Testis (tissue), 3 donors: ENCODE data around the gene FHOD1. TPM values are rescaled to one million over a fixed set of nuclear protein-coding genes. Genes with fewer than 3 reads are reported as not detected.

ENCODE experiments used
- DNase-seq: peaks from one replicate; pipeline ENCODE4 v3.0.0-alpha.2; 2019
- H3K27ac ChIP-seq, 2 donors: fragments of 200-600 bp; sonication (generic); one replicate each; pipeline ENCODE4 v1.5.1; 2019
- H3K27me3 ChIP-seq: fragments of 200-600 bp; sonication (generic); one replicate; pipeline ENCODE4 v1.5.1; 2019
- H3K36me3 ChIP-seq: fragments of 200-600 bp; sonication (generic); one replicate; pipeline ENCODE4 v1.5.1; 2017; ENCODE audit warnings: low read depth; ENCODE audit errors: missing control alignments
- H3K4me1 ChIP-seq: fragments of 200-600 bp; sonication (generic); one replicate; pipeline ENCODE4 v1.5.1; 2019
- H3K4me3 ChIP-seq, 2 donors: fragments of 200-600 bp; sonication (generic); one replicate each; pipeline ENCODE4 v1.5.1; 2017 to 2019
- H3K9me3 ChIP-seq: fragments of 200-600 bp; sonication (generic); one replicate; pipeline ENCODE4 v1.5.1; 2017
- CTCF ChIP-seq, 3 experiments: fragments of 450-650 bp in 2 of 3; fragments of 200-600 bp in 1 of 3; sonication (generic) in 1 of 3; IDR thresholded peaks; one replicate each; pipeline ENCODE4 v1.5.1; 2016 to 2019; ENCODE audit warnings: antibody characterized with exemption in 3 of 3, mild to moderate bottlenecking in 2 of 3, moderate library complexity in 1 of 3
- POLR2A ChIP-seq: fragments of 450-650 bp; IDR thresholded peaks from one replicate; pipeline ENCODE4 v1.6.1; 2017; ENCODE audit warnings: antibody characterized with exemption, mild to moderate bottlenecking, moderate library complexity
- WGBS, 2 donors: methylation state at CpG; one replicate each; pipeline ENCODE4 v1.1.5; 2018; 5-methylcytosine and 5-hydroxymethylcytosine counted together
- intact Hi-C: fragments of 100-400 bp; cut with DNase I; formaldehyde crosslinking; loops from one replicate; pipeline ENCODE4 v1.15.1; 2023; ENCODE audit warnings: low total_unique reads
- polyA plus RNA-seq: library from polyadenylated mRNA; stranded (reverse); fragments of 350-450 nt; fragmentation: Illumina TruSeq; extraction: RNeasy Lipid Tissue Mini Kit (QIAGEN cat#74804); gene quantifications from one replicate; pipeline ENCODE4 v1.2.3, GENCODE V29; 2014; ENCODE audit warnings: low read depth, low replicate concordance; ENCODE audit not compliant: insufficient read depth
- total RNA-seq, 2 donors: library from RNA; depleted of rRNA; stranded (reverse); fragments of >200 nt; gene quantifications; one replicate each; pipeline ENCODE4 v1.2.3, GENCODE V29; 2016

The FHOD1 gene
- total and polyA plus RNA-seq, 3 donors from 2014 or later: 17.0 to 40.0 (median 28.8) TPM

DNA sequence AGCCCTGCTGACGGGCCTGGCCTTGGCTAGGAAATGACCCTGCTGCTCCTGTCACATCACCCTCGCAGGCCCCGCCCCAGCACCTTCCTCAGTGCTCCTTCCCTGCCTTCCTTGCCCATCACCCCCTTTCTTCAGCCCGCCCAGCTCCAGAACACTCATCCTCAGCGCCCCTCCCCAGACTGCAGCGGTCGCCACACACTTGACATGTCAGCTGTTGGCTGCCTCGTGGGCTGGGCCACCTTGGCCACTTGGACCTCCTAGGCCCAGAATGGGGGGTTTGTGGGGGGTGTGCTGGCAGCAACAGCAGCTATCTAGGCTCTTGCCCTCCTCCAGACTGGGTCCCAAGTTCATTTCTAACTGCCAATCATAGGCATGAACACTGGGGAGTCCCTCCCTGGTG is 37.7 kb downstream of the FHOD1 start:
- Histone ChIP-seq H3K36me3 (no peaks in the 10 kb centered on the region), H3K4me3 (no peak overlapping the region), H3K4me1 (peaks cover 14% of the 10 kb centered on the region), H3K9me3 (no peaks in the 10 kb centered on the region), H3K27ac (no peak overlapping the region), H3K27me3 (no peaks in the 10 kb centered on the region)
- 86 to 94% methylated on average over 8 of the region's 8 CpGs for WGBS, 2 donors
- intact Hi-C loops: no loop called here
- no peak for DNase-seq
- TF ChIP-seq CTCF (IDR thresholded peaks at IDR 0.05) (no peak), POLR2A (no peak)

DNA sequence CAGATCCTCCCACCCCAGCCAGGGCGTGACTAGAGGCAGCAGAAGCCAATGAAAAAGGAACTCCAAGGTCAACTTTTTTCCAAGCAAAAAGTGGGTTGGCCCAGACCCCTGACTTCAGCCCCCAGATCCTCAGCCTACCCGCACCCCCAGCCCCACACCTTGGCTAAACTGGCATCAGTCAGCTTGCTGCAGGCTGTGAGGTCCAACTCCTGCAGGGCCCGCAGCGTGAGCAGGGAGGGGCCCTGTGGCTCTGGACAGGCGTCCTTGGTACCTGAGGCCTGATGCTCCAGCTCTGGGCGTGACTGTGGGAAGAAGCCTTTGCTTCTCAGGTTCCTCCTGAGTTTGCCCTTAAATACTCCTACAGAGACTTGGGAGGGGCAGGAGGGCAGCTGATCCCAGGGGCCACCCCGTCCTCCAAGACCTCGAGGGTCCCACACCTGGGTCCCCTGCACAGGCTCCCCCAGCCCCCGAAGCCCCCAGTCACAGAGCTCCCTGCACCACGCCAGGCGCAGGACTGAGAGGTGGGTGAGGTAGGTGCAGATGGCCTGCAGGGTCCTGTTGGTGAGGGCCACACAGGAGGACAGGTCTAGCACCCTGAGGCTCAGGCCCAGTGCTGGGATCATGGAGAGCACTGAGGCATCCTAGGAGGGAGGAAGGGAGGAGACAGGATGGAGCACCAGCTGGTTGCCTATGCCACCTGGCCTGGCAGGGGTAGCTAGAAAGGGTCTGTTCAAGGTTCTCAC is 39.0 kb downstream of the FHOD1 start:
- Histone ChIP-seq H3K27ac (no peak overlapping the region), H3K9me3 (no peaks in the 10 kb centered on the region), H3K4me1 (peaks cover 14% of the 10 kb centered on the region), H3K27me3 (no peaks in the 10 kb centered on the region), H3K4me3 (no peak overlapping the region), H3K36me3 (no peaks in the 10 kb centered on the region)
- TF ChIP-seq CTCF (IDR thresholded peaks at IDR 0.05) (no peak), POLR2A (no peak)
- intact Hi-C loops: no loop called here
- 75% methylated on average over 1 to 11 of the region's 11 CpGs for WGBS, 2 donors
- DNase-seq: no peak

GRCh38 chr16:67207249-67208091 is 39.8 kb downstream of the FHOD1 start:
- DNase-seq: no peak
- no peak for TF ChIP-seq POLR2A
- no peak for TF ChIP-seq CTCF (IDR thresholded peaks at IDR 0.05)
- Histone ChIP-seq H3K36me3 (no peaks in the 10 kb centered on the region), H3K27ac (no peak overlapping the region), H3K27me3 (no peaks in the 10 kb centered on the region), H3K9me3 (no peaks in the 10 kb centered on the region), H3K4me1 (peaks cover 14% of the 10 kb centered on the region), H3K4me3 (no peak overlapping the region)
- 51 to 65% methylated on average over 6 to 21 of the region's 21 CpGs for WGBS, 2 donors
- intact Hi-C loops: no loop called here

GRCh38 chr16:67206838-67207248 is 40.4 kb downstream of the FHOD1 start:
- no peaks in the 10 kb centered on the region for H3K36me3 ChIP-seq
- no peak overlapping the region for H3K4me3 ChIP-seq
- 71 to 82% methylated on average over 1 to 3 of the region's 3 CpGs for WGBS, 2 donors
- intact Hi-C loops: no loop called here
- TF ChIP-seq POLR2A: no peak
- no peak for TF ChIP-seq CTCF (IDR thresholded peaks at IDR 0.05)
- no peak overlapping the region for H3K27ac ChIP-seq
- no peaks in the 10 kb centered on the region for H3K9me3 ChIP-seq
- DNase-seq: no peak
- peaks cover 14% of the 10 kb centered on the region for H3K4me1 ChIP-seq
- no peaks in the 10 kb centered on the region for H3K27me3 ChIP-seq
